Smooth muscle cell (in vitro differentiated cells): Measurements from ENCODE around the gene METTL23. TPM values are rescaled to one million over a fixed set of nuclear protein-coding genes. Genes with fewer than 3 reads are reported as not detected.

Source experiments
- DNase-seq: peaks from one replicate; lab custom pipeline; 2025; ENCODE audit not compliant: unreplicated experiment; lab: John Stamatoyannopoulos, UW
- H2AFZ ChIP-seq: fragments of 200-600 bp; sonication (generic); 2 replicates; pipeline ENCODE4 v1.6.0; 2016; ENCODE audit warnings: antibody characterized with exemption, low read depth, mild to moderate bottlenecking
- H3F3A ChIP-seq: fragments of 200-600 bp; sonication (generic); 2 replicates; pipeline ENCODE4 v1.6.0; 2017; ENCODE audit warnings: antibody characterized with exemption, low read depth
- H3K27ac ChIP-seq: fragments of 200-600 bp; sonication (generic); 2 replicates; pipeline ENCODE4 v1.5.1; 2016; ENCODE audit warnings: low read depth, mild to moderate bottlenecking
- H3K27me3 ChIP-seq: fragments of 200-600 bp; sonication (generic); 2 replicates; pipeline ENCODE4 v1.6.1; 2016; ENCODE audit warnings: low read depth, mild to moderate bottlenecking
- H3K36me3 ChIP-seq: fragments of 200-600 bp; sonication (generic); 2 replicates; pipeline ENCODE4 v1.5.1; 2016; ENCODE audit warnings: low read depth
- H3K4me1 ChIP-seq: fragments of 200-600 bp; sonication (generic); 2 replicates; pipeline ENCODE4 v1.5.1; 2016; ENCODE audit warnings: low read depth
- H3K4me2 ChIP-seq: fragments of 200-600 bp; sonication (generic); 2 replicates; pipeline ENCODE4 v1.6.0; 2016; ENCODE audit warnings: mild to moderate bottlenecking
- H3K4me3 ChIP-seq: fragments of 200-600 bp; sonication (generic); 2 replicates; pipeline ENCODE4 v1.5.1; 2016; ENCODE audit warnings: mild to moderate bottlenecking
- H3K79me2 ChIP-seq: fragments of 200-600 bp; sonication (generic); 2 replicates; pipeline ENCODE4 v1.6.0; 2016; ENCODE audit warnings: low read depth, mild to moderate bottlenecking
- H3K9ac ChIP-seq: fragments of 200-600 bp; sonication (generic); 2 replicates; pipeline ENCODE4 v1.6.0; 2016; ENCODE audit warnings: low read depth
- H3K9me3 ChIP-seq: fragments of 200-600 bp; sonication (generic); replicated peaks from 2 replicates; pipeline ENCODE4 v1.5.1; 2016; ENCODE audit warnings: low read depth
- H4K20me1 ChIP-seq: fragments of 200-600 bp; sonication (generic); 2 replicates; pipeline ENCODE4 v1.6.0; 2016; ENCODE audit warnings: low read depth
- CTCF ChIP-seq: fragments of 200-600 bp; sonication (generic); IDR thresholded peaks from 2 replicates; pipeline ENCODE4 v1.5.1; 2017; ENCODE audit warnings: borderline replicate concordance, mild to moderate bottlenecking, antibody characterized with exemption; ENCODE audit not compliant: insufficient read depth, poor library complexity, severe bottlenecking
- WGBS: methylation state at CpG from one replicate; pipeline ENCODE4 v1.1.7; 2016; ENCODE audit warnings: low lambda C conversion rate; 5-methylcytosine and 5-hydroxymethylcytosine counted together
- polyA plus RNA-seq: library from polyadenylated mRNA; unstranded; fragments of >200 nt; fragmentation: Nextera tagmentation; extraction: Ambion mirVana; gene quantifications from 2 replicates; pipeline ENCODE4 v1.2.1, GENCODE V29; 2016
- total RNA-seq: library from RNA; depleted of rRNA; stranded (reverse); fragments of >200 nt; gene quantifications from 2 replicates; pipeline ENCODE4 v1.2.3, GENCODE V29; 2014

Gene METTL23
- total and polyA plus RNA-seq, 2 experiments from 2014 or later: 28.2 to 47.1 TPM

- H3K4me3 ChIP-seq: no peak overlapping the region
- no peaks in the 10 kb centered on the region for H3K4me1 ChIP-seq
- no peaks in the 10 kb centered on the region for H4K20me1 ChIP-seq
- no peak overlapping the region for H3K27ac ChIP-seq
- H3K79me2 ChIP-seq: no peaks in the 10 kb centered on the region
- no peak for DNase-seq
- no peaks in the 10 kb centered on the region for H3K36me3 ChIP-seq
- H3F3A ChIP-seq: no peaks in the 10 kb centered on the region
- no peaks in the 10 kb centered on the region for H3K27me3 ChIP-seq
- no peak overlapping the region for H3K4me2 ChIP-seq
- no peak for TF ChIP-seq CTCF
- no peak overlapping the region for H2AFZ ChIP-seq
- H3K9ac ChIP-seq: no peak overlapping the region
- H3K9me3 ChIP-seq: no peaks in the 10 kb centered on the region
- WGBS: 94% methylated on average over 5 of the region's 5 CpGs
Observed at GRCh38 chr17:76757256-76757655, 30.6 kb downstream of the METTL23 start.

GRCh38 chr17:76758570-76758969 lies 31.9 kb downstream of the METTL23 start:
- H3K9ac ChIP-seq: no peak overlapping the region
- no peaks in the 10 kb centered on the region for H3F3A ChIP-seq
- H4K20me1 ChIP-seq: no peaks in the 10 kb centered on the region
- no peak overlapping the region for H3K4me2 ChIP-seq
- no peak overlapping the region for H2AFZ ChIP-seq
- no peaks in the 10 kb centered on the region for H3K4me1 ChIP-seq
- H3K27me3 ChIP-seq: no peaks in the 10 kb centered on the region
- DNase-seq: no peak
- no peaks in the 10 kb centered on the region for H3K9me3 ChIP-seq
- H3K27ac ChIP-seq: no peak overlapping the region
- H3K4me3 ChIP-seq: no peak overlapping the region
- no peaks in the 10 kb centered on the region for H3K36me3 ChIP-seq
- WGBS: 98% methylated on average over 3 of the region's 3 CpGs
- TF ChIP-seq CTCF: no peak
- no peaks in the 10 kb centered on the region for H3K79me2 ChIP-seq

- H4K20me1 ChIP-seq: no peaks in the 10 kb centered on the region
- H3K4me1 ChIP-seq: no peaks in the 10 kb centered on the region
- peak overlapping the region; percentile 76 for H3K9ac ChIP-seq
- H3K27ac ChIP-seq: peak overlapping the region; percentile 93
- H3F3A ChIP-seq: peaks cover 18% of the 10 kb centered on the region
- peak overlapping the region; percentile 33 for H3K4me3 ChIP-seq
- peak; percentile 23 for DNase-seq
- no peaks in the 10 kb centered on the region for H3K9me3 ChIP-seq
- TF ChIP-seq CTCF: no peak
- peak overlapping the region; percentile 72 for H3K4me2 ChIP-seq
- H2AFZ ChIP-seq: no peak overlapping the region
- no peaks in the 10 kb centered on the region for H3K27me3 ChIP-seq
- 4% methylated on average over 6 of the region's 6 CpGs for WGBS
- peaks cover 8% of the 10 kb centered on the region for H3K79me2 ChIP-seq
- peaks cover 8% of the 10 kb centered on the region for H3K36me3 ChIP-seq
Observed at GRCh38 chr17:76772842-76773525, 46.3 kb downstream of the METTL23 start.

GRCh38 chr17:76775021-76775600 lies 48.5 kb downstream of the METTL23 start:
- WGBS: 67% methylated on average over 10 of the region's 10 CpGs

More at GRCh38 chr17:76775021-76775600, 48.5 kb downstream of the METTL23 start:
- Histone ChIP-seq H3K9me3 (no peaks in the 10 kb centered on the region), H3K36me3 (peaks cover 8% of the 10 kb centered on the region), H3K9ac (no peak overlapping the region), H3K4me1 (no peaks in the 10 kb centered on the region), H3K27me3 (no peaks in the 10 kb centered on the region), H4K20me1 (no peaks in the 10 kb centered on the region), H3K27ac (no peak overlapping the region), H3F3A (peaks cover 18% of the 10 kb centered on the region), H3K79me2 (peaks cover 8% of the 10 kb centered on the region), H2AFZ (no peak overlapping the region), H3K4me3 (no peak overlapping the region), H3K4me2 (peak overlapping the region; percentile 6)
- DNase-seq: no peak
- no peak for TF ChIP-seq CTCF
